DOHH2 (cell line): ENCODE measurements around the gene PLCB3.

Source experiments
- H3F3A ChIP-seq: fragments of 200-600 bp; sonication (generic), shearing (Covaris generic); 2 replicates; pipeline ENCODE4 v1.6.0; 2016; ENCODE audit warnings: antibody characterized with exemption, mild to moderate bottlenecking; ENCODE audit not compliant: control insufficient read depth, insufficient read depth
- H3K27ac ChIP-seq: fragments of 200-600 bp; sonication (generic); 2 replicates; pipeline ENCODE4 v1.5.1; 2014; ENCODE audit warnings: low read depth, mild to moderate bottlenecking, low read length, moderate library complexity
- H3K27me3 ChIP-seq: fragments of 200-600 bp; sonication (generic); 2 replicates; pipeline ENCODE4 v1.6.1; 2014; ENCODE audit warnings: mild to moderate bottlenecking, low read length, mixed read lengths; ENCODE audit not compliant: control insufficient read depth
- H3K36me3 ChIP-seq: fragments of 200-600 bp; sonication (generic); 2 replicates; pipeline ENCODE4 v1.6.1; 2014; ENCODE audit warnings: mild to moderate bottlenecking, low read length, moderate library complexity, mixed read lengths; ENCODE audit not compliant: control insufficient read depth
- H3K4me1 ChIP-seq: fragments of 200-600 bp; sonication (generic); 2 replicates; pipeline ENCODE4 v1.6.1; 2014; ENCODE audit warnings: mild to moderate bottlenecking, low read length, mixed read lengths; ENCODE audit not compliant: control insufficient read depth
- H3K4me2 ChIP-seq: fragments of 200-600 bp; sonication (generic); 2 replicates; pipeline ENCODE4 v1.6.0; 2014; ENCODE audit warnings: mild to moderate bottlenecking, low read length, moderate library complexity
- H3K4me3 ChIP-seq: fragments of 200-600 bp; sonication (generic); 2 replicates; pipeline ENCODE4 v1.5.1; 2014; ENCODE audit warnings: mild to moderate bottlenecking, low read length, mixed read lengths
- H3K79me2 ChIP-seq: fragments of 200-600 bp; sonication (generic); 2 replicates; pipeline ENCODE4 v1.6.1; 2014; ENCODE audit warnings: mild to moderate bottlenecking, low read length, mixed read lengths; ENCODE audit not compliant: control insufficient read depth
- H3K9me2 ChIP-seq: fragments of 200-600 bp; sonication (generic); replicated peaks from 2 replicates; pipeline ENCODE4 v1.6.1; 2014; ENCODE audit warnings: mild to moderate bottlenecking, low read length, mixed read lengths; ENCODE audit not compliant: control insufficient read depth
- H3K9me3 ChIP-seq: fragments of 200-600 bp; sonication (generic); 2 replicates; pipeline ENCODE4 v1.6.1; 2014; ENCODE audit warnings: antibody characterized with exemption, low read length, mixed read lengths; ENCODE audit not compliant: control insufficient read depth, insufficient read depth
- H4K20me1 ChIP-seq: fragments of 200-600 bp; sonication (generic); 2 replicates; pipeline ENCODE4 v1.6.0; 2014; ENCODE audit warnings: low read depth, mild to moderate bottlenecking, antibody characterized with exemption, low read length, moderate library complexity; ENCODE audit not compliant: control insufficient read depth, insufficient read depth
- EZH2phosphoT487 ChIP-seq: fragments of 200-600 bp; sonication (generic); IDR thresholded peaks from 2 replicates; pipeline ENCODE4 v1.6.1; 2017; ENCODE audit warnings: borderline replicate concordance, mild to moderate bottlenecking, antibody characterized with exemption, low read length, moderate library complexity, mixed read lengths
- TF ChIP-seq, protein P1 (sequence below): fragments of 200-600 bp; sonication (generic); IDR thresholded peaks from one replicate; pipeline ENCODE4 v1.5.1; 2014; ENCODE audit warnings: antibody characterized with exemption, mild to moderate bottlenecking, low read depth, low read length; ENCODE audit not compliant: poor library complexity, severe bottlenecking

Gene PLCB3

GRCh38 chr11:64254326-64254725, 3.0 kb downstream of the PLCB3 start:
- Histone ChIP-seq H3K9me2 (no peaks in the 10 kb centered on the region), H3F3A (0 out of 2 replicates have a peak, but pooled peaks cover 5% of the 10 kb centered on the region), H4K20me1 (peaks cover 5% of the 10 kb centered on the region; the same call in 1 of the 2 replicates), H3K36me3 (peaks cover 30% of the 10 kb centered on the region), H3K4me3 (no peak overlapping the region), H3K4me1 (peaks cover 29% of the 10 kb centered on the region), H3K79me2 (peaks cover 15% of the 10 kb centered on the region), H3K9me3 (no peaks in the 10 kb centered on the region), H3K27ac (no peak overlapping the region), H3K27me3 (no peaks in the 10 kb centered on the region), H3K4me2 (no peak overlapping the region)
- TF ChIP-seq, protein P1, sequence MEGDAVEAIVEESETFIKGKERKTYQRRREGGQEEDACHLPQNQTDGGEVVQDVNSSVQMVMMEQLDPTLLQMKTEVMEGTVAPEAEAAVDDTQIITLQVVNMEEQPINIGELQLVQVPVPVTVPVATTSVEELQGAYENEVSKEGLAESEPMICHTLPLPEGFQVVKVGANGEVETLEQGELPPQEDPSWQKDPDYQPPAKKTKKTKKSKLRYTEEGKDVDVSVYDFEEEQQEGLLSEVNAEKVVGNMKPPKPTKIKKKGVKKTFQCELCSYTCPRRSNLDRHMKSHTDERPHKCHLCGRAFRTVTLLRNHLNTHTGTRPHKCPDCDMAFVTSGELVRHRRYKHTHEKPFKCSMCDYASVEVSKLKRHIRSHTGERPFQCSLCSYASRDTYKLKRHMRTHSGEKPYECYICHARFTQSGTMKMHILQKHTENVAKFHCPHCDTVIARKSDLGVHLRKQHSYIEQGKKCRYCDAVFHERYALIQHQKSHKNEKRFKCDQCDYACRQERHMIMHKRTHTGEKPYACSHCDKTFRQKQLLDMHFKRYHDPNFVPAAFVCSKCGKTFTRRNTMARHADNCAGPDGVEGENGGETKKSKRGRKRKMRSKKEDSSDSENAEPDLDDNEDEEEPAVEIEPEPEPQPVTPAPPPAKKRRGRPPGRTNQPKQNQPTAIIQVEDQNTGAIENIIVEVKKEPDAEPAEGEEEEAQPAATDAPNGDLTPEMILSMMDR = no peak
- no peak for TF ChIP-seq EZH2phosphoT487

DNA sequence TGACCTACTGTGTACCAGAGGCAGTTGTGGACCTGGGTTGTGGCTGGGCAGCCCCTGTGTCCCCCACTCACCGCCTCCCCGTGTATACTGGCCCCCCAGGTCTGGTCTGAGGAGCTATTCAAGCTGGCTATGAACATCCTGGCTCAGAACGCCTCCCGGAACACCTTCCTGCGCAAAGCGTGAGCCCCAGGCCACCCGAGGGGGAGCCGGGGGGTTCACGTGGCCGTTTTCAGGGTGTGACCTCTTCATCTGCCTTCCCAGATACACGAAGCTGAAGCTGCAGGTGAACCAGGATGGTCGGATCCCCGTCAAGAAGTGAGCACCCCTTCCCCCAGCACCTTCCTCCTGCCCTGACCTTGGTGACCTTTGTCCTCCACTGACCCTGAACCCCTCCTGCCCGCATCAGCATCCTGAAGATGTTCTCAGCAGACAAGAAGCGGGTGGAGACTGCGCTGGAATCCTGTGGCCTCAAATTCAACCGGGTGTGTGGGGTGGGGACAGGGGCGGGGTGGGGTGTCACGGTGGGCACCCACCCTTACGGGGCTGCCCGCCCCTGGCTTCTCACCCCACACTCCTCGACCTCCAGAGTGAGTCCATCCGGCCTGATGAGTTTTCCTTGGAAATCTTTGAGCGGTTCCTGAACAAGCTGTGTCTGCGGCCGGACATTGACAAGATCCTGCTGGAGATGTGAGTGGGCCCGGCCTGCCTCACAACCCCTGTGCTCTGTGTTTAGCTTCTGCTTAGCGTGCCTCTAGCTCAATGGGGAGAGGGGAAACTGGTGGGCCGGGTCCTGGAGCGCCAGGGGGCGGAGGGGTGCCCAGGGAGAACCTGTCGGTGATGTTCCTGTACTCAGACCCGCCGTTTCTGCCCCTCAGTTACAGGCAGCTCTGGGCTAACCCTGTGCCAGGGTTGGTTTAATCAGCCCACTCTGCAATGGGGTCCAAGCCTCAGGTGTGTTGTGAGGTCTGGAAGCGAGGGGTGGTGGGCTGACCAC, 4.1 kb downstream of the PLCB3 start:
- Histone ChIP-seq H3K4me1 (peaks cover 22% of the 10 kb centered on the region), H3K9me3 (no peaks in the 10 kb centered on the region), H3F3A (0 out of 2 replicates have a peak, but pooled peaks cover 5% of the 10 kb centered on the region), H3K79me2 (peaks cover 15% of the 10 kb centered on the region), H3K4me2 (no peak overlapping the region), H4K20me1 (peaks cover 5% of the 10 kb centered on the region; the same call in 1 of the 2 replicates), H3K4me3 (no peak overlapping the region), H3K27ac (no peak overlapping the region), H3K9me2 (no peaks in the 10 kb centered on the region), H3K27me3 (no peaks in the 10 kb centered on the region), H3K36me3 (peaks cover 39% of the 10 kb centered on the region)
- no peak for TF ChIP-seq EZH2phosphoT487
- TF ChIP-seq, protein P1 = no peak

- TF ChIP-seq, protein P1 = no peak
- TF ChIP-seq EZH2phosphoT487 = no peak
- Histone ChIP-seq H3K9me2 (no peaks in the 10 kb centered on the region), H3K9me3 (no peaks in the 10 kb centered on the region), H3K4me1 (peaks cover 14% of the 10 kb centered on the region), H3K27me3 (no peaks in the 10 kb centered on the region), H3F3A (0 out of 2 replicates have a peak, but pooled peaks cover 5% of the 10 kb centered on the region), H4K20me1 (peaks cover 5% of the 10 kb centered on the region; the same call in 1 of the 2 replicates), H3K4me3 (no peak overlapping the region), H3K27ac (no peak overlapping the region), H3K36me3 (peaks cover 39% of the 10 kb centered on the region), H3K4me2 (no peak overlapping the region), H3K79me2 (peaks cover 15% of the 10 kb centered on the region)
Measured at GRCh38 chr11:64256300-64256699, 5.0 kb downstream of the PLCB3 start.
